AML-193 (cell line): ENCODE data around the gene RAB6A.
"Not testable (repeated sequence)": the region's sequence is repeated elsewhere in the genome, so short reads cannot be mapped to it uniquely, and the experiment has no call there.

Experiments used
- DNase-seq, 2 experiments: peaks; one replicate each; lab custom pipeline; 2025; lab: John Stamatoyannopoulos, UW

Gene RAB6A

DNA sequence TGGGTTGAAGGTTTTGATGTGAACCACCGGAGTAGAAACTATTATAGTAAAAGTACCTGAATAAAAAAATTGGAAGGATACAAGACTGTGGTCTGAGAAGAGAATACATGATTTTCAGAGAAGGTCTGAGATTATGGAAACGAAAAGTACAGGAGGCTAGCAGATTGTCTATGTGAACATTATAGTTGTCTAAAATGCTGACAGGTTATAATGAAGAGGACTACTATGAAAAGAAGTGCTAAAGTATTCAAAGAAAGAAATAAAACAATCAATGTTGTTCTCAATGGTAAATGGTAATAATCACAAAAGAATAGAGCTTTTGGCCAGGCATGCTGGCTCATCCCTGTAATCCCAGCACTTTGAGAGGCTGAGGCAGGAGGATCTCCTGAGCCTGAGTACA lies 34.0 kb downstream of the RAB6A start:
- no peak for DNase-seq

DNA sequence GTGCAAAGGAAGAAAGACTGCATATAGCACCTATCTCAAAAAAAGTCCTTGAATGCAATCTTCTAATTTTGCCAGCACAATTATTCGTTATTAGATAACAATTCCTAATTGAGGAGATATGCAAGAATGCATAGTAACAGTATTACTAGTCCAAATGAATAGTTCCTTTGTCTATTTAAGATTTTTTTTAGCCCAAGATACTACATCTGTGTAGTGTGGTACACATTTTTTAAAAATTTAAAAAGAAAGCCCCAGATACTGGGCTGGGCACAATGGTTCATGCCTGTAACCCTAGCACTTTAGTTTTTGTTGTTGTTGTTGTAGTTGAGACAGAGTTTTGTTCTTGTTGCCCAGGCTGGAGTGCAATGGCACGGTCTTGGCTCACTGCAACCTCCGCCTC lies 43.7 kb downstream of the RAB6A start:
- DNase-seq, result no peak

DNA sequence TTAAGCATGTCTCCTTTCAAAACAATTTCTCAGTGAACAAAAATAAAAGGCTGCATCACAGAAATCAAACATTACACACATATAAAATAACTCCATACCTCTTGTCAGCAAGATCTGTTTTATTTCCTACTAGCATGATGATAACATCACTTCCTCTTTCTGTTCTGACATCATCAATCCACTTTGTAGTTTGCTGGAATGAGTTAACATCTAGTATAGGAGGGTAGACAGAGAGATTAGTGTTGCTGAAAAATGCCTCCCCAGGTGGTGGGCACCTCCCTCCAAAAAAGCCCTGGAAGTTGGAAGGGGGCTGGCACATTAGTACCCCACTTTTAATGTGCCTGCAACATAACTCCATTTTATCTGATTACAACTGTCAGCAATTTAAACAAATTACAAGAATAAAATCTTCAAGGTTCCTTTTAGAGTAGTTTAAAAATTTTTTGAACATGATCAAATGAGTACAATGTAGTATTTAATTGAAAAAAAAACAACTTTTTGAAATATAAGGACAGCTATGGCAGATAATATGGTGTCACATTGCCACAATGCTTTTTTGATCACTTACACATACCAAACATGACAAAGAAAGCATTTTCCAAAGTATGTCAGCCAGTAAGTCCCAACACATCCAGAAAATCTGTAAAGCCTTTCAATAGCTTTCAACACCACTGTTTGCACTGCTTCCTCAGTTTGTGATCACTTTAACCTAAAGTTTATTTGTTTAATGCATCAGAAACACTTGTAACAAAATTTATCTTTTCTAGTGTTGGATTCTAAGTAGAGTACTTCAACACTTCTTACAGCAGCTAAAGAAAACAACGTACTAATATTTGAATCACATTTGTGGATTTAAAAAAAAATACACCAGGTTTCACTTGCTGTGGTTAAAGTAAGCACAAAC lies 44.5 kb downstream of the RAB6A start:
- DNase-seq, result peak; percentile 46 to 63

DNA sequence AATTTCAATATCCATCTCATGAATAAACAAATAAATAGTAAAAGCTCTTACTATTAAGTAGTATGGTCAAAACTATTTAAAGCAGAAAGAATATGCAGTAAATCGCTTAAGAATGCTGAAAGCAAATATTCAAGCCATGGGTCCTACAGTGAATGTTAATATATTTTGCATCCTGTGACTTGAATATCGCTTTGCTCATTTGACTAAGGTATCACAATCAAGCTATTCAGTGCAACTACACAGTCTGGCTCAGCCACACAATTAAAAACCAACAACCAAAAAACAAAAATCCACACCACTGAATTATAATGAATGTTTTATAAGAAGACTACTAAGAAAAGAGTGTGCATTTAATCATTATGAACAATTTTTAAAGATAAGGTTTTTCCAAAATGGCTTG lies 45.3 kb downstream of the RAB6A start:
- DNase-seq, result no peak

DNA sequence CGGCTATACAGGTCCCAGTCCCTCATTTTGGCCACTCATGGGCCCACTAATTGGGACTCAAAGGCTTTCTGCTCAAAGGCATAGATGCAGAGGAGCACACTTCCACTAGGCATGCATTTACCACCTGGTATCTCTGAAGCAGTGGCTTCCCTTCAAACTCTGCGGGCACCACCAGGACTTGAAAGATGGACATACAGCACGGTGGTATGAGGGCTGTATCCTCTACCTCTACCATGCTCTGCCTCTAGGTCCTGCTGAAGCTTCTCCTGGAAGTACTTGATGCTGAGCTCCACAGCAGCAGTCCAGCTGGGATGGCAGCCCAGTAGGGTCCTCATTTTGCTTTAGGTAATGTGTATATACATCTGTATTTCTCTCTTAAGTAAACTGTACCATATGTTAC lies 49.9 kb downstream of the RAB6A start:
- DNase-seq, result no peak

DNA sequence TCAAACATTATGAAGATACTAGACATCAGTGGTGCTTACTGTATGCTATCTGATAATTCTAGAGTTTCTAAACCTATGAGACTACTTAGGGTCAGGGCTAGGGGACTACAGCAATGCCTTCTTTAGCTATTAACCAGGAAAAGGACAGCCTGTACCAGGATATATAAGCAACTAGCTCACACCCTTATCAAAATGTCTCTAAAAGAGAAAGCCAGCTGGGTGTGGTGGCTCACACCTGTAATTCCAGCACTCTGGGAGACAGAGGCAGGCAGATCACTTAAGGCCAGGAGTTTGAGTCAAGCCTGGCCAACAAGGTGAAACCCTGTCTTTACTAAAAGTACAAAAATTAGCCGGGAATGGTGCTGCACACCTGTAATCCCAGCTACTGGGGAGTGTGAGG lies 55.8 kb downstream of the RAB6A start:
- DNase-seq, result no peak

DNA sequence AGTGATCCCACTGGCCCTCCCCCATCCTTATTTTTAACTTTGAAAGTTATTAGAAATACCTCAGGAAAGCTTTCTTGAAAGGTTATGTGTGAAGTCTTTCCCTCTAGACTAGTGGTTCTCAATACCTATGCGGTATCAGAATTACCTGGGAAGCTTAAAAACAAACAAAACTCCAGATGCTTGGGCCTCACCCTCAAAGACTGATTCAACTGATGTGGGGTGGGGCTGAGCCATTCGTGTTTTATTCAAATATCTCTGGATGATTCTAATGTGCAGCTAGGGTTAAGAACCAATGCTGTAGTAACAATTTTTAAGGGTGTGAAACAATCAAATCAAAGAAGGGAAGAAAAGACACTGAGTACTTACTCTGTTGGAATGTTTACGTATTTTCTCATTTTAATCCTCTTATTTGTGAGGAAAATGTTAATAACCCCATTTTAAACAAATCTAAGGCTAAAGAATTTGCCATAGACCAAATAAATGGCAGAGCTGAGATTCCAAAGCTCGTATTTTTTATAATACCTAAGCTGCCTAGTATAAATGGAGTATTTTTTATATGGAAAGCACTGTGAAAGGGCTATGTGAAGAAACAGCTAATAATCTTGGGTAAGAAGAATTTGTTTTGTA lies 66.9 kb downstream of the RAB6A start:
- DNase-seq, result no peak

DNA sequence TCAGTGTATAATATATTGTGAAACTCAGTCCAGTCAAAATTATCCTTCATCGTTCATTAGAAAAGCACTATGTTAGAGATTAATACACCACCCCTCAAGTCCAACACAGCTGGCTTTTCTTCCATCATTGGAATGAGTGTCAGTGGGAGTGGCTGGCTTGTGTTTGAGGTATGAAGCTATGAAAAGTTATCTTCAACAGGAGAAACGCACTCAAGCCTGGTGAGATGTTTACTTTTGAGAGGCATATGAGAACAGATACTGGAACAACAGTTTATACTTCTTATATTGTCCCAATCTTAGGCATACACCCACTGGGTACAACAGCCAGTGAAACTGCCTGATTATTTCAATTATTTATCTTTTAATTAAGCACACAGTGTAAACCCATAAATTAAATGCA lies 80.2 kb downstream of the RAB6A start:
- DNase-seq, result no peak

DNA sequence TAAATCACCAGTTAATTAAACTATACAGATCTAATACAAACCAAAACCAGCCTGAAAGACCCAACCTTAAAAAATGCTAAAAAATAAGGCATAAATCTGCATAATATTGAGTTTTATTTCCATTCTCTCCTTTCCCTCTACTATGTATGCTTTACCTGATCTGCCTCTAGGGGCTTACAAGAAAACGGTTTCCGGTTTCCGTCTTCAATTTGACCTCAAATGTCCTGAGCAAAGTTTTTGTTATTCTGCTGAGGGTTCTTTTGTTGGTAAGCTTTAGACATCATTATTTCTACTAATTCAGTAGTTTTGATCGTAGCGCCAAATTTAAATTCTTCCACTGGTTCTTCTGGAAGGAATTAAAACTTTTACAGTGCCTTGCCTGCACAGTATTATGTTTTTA lies 84.3 kb downstream of the RAB6A start:
- not testable (repeated sequence) for DNase-seq

DNA sequence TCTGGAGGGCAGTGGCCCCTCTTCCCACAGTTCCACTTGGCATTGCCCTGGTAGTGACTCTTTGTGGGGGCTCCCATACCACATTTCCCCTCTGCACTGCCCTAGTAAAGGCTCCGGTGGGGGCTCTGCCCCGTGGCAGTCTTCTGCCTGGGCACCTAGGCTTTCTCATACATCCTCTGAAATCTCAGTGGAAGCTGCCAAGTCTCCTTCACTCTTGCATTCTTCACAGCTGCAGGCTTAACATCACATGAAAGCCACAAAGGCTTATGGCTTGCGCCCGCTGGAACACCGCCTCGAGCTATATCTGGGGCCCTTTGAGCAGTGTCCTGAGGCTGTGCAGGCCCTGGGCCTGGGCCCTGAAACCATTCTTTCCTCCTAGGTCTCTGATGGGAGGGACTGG lies 89.2 kb downstream of the RAB6A start:
- no peak for DNase-seq

DNA sequence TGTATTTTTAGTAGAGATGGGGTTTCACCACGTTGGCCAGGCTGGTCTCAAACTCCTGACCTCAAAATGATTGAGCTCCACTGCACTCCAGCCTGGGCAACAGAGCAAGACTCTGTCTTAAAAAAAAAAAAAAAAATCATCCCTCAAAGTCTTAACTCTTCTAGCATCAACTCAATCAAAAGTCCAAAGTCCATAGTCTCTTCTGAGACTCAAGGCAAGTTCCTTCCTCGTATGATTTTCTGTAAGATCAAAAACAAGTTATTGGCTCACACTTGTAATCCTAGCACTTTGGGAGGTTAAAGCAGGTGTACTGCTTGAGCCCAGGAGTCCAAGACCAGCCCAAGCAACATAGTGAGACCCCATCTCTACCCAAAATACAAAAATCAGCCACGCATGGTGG lies 90.1 kb downstream of the RAB6A start:
- no peak for DNase-seq

DNA sequence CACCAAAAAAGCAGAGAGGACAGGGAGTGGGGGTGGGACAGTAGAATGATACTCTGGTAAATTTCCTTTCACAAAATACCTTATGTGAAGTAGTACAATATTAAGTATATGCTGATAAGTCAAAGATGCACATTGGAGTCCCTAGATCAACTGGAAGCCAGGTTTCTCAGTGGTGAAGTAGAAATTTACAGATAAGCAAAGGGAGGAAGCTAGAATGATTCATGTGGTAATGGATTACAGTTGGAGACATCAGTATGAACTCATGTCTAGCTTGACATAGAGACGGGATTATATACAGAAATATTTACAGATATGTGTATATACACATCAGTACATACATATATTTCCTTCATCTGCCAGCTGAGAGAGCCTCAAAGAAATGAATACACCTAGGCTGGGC lies 93.0 kb downstream of the RAB6A start:
- DNase-seq, result no peak

DNA sequence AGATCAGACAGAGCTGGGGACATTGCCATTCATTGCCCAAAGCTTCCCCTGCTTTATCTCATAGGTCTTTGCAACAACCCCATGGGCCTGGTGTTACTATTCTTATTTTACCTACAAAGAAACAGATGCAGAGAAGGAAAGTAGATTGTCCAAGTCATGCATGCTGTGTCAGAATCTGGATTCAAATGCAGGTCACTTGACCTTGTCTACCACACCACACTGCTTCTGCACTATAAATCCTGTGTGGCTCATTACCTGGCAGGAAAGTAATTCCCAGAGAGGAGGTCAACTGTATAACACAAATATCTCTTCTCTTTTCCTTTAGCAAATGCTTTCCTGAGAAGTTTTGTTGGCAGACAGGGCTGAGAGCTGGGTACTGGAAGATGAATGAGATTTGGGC lies 96.0 kb downstream of the RAB6A start:
- no peak for DNase-seq

DNA sequence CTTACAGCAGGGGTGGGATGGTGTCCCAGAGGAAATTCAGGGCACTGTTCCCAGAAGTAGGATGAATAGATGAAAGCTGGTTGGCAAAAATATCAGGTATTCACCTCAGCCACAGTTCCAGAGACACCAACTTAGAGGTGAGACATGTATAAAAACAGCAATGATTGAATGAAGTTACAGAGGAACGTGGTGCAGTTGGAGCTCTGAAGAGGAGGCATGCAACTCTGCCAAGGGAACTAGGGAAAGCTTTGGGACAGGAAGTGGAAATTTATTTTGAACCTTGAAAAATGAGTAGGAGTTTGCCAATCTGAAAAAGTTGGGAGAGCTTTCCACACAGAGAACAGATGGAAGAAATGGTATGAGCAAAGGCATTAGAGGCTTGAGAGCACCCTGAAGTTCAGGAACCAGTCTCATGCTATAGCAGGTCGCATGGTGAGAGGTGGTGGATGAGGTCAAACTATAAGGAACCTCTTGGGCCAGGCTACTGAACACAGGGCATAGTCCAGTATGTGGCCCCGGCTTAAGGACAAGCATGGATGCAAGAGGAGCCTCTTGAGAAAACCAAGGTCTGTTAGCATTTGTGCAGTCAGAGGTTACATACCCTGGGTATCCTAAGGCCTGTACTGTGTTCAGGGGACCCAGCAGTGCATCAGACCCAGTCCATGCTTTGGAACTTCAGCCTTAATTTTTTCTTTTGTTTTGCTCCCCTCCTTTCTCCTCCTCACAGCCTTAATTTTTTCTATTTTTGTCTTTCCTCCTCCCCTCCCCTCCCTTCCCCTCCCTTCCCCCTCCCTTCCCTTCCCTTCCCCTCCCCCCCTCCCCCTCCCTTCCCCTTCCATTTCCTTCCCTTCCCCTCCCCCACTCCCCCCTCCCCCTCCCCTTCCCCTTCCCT lies 97.0 kb downstream of the RAB6A start:
- no peak for DNase-seq

DNA sequence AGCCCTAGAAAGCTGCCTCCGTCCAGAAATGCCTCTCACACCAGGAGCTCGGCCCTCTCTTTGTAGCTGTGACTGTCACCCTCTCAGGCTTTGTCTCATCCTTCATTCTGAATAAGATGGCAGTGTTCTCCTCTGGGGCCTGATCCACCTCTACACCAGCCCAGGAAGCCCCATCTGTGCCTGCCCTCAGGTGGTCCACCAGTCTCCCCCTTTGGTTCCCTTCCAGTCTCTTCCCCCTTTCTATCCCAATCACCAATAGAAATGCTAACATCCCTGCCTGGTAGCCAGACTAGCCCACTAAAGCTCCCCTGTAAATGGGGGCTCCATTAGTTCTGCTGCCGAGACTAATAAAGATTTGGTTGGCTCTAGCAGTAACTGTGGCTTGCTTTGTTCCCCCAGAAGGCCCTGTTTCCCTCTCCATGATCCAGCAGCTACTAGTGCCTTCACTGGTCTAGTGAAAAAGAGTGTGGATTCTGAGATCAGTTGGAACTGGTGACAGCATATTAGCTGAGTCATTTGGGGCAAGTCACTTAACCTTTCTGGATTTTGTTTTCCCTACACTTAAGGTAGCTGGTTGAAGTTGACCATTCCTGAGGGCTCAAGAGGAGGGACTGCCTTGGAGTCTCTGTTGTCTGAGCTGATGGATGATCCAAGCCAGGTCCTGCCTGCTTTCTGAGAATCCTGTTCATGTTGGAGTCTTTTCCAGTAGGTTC lies 98.3 kb downstream of the RAB6A start:
- DNase-seq, result no peak

DNA sequence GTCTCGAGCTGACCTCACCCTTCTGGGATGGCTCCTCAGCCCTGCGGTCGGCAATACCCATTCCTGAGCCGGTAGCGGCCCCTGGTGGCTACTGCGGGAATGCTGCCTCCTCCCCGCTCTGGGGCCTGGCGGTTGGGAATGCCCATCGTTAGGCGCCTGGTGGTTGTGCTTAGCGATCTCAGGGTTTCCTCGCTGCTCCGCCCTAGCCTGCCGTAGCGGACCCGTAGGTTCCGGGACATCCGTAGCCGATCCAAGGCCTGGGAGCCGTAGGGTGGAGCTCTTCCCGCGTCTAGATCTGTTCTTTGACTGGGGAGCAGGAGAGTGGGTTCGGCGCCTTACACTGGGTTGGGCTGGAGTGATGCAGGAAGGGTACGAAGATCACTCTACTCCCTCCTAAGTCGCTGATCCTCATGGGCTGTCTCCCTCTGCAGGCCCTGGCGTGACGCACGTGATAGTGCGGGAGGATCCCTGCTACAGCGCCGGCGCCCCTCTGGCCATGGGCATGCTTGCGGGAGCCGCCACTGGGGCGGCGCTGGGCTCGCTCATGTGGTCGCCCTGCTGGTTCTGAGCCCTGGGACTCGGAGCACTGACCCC lies 99.7 kb downstream of the RAB6A start:
- peak; percentile 65 to 67 for DNase-seq

DNA sequence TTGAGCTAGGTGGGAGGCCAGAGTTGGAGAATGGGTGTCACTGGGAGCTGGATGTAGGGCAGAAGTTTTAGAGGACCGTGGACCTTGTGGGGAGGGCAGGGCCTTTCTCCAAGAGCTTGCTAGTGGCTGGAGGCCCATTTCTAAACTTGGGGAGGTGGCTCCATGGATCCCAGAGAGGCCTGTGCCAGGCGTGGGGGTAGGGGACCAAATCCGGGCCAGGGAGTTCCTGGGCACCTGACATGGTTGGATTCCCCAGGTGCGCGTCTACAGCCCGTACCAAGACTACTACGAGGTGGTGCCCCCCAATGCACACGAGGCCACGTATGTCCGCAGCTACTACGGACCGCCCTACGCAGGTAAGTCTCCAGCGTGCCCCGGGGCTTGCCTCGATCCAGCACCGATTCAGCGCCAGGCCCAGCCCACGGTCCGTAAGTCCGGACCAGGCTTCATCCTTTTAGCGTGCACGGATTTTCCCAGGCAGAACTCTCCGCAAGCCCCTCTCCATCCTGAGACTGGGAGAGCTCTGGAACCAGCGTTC lies 100.3 kb downstream of the RAB6A start:
- DNase-seq, result no peak

DNA sequence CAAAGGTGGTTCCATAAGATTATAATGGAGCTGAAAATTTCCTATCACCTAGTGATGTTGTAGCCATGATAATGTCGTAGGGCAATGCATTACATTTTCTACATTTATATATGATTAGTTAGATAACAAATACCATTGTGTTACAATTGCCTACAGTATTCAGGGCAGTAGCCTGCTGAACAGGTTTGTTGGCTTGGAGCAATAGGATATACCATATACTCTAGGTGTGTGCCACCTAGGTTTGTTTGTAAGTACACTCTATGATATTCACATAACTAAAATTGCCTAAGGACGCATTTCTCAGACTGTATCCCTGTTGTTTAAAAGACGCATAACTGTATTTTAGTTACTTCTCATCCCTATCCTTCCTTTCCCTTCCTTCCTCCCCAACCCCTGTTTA lies 100.9 kb downstream of the RAB6A start:
- DNase-seq, result no peak

DNA sequence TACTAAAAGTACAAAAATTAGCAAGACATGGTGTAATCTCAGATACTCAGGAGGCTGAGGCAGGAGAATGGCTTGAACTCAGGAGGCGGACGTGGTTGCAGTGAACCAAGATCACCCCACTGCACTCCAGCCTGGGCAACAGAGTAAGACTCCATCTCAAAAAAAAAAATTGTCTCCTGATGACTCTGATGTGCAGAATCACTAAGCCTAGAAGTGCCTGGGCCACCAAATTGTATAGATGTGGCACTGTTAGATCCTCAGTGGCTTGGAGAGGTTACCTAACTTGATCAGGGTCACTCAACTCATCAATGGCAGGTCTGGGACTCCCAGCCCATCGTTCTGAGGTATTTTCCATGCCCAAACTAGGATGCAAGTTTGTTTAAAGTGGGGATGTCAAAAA lies 103.9 kb downstream of the RAB6A start:
- DNase-seq, result no peak

DNA sequence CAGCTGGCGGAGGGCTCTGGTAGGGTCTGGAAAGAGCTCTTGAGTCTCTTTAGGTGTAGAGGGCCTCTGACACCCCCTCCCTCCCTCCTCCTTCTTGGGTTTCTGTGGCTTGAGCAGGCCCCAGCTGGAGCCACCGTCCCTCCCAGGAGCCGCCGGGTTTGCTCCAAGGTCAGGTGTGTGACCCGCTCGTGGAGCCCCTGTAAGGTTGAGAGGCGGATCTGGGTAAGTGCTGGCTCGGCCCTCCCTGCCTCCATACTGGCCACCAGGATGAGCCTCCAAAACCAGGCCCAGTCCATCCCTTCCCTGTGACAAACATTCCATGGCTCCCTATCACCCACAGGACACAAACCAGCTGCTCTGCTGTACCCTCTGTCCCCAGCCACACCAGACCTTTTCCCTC lies 105.2 kb downstream of the RAB6A start:
- DNase-seq, result no peak

DNA sequence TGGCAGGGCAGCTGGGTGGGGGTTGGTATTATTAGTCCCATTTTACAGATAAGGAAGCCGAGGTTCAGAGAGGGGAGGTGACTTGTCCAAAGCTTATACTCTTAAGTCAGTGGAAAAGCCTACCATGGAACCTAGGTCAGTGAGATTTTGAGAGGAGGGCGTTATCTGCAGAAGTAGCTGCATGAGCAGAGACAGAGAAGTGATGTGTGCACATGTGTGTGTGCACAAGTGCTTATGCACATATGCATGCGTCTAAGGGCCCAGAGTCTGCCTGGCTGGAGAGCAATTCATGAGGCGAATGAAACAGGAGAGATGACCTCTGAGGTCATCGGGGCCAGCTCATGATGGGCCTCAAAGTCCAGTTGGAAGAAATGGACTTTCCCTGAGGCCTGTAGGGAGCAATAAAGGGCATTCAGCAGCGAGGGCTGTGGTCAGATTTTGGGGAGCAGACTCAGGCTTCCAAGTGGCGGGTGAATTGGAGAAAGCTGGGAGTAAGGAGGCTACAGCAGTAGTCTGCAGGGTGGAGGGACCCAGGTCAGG lies 106.3 kb downstream of the RAB6A start:
- DNase-seq, result no peak
